ENCODE data around the gene GIMAP7.

Gene GIMAP7

DNA sequence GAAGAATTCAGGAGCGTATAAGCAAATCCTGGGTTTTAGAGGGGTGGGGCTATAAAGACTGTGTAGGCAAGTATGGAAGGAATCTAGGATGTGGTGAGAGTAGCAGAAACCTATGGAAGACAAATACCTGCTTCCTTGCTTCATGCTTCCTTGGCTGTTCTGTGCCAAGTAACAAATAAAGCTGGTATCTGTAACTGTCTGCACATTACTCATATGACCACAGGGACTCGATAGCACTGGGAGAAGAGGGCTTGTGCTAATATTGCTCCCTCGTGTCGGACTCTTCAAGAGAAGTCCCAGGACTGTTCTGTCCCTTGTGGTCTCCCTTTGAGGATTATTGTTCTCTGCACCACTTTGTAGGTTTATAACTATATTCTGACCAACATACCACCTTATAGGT, 11.5 kb upstream of the GIMAP7 start:
- DNase-seq = no peak
- no peaks in the 10 kb centered on the region for H3K36me3 ChIP-seq
- TF ChIP-seq, protein P1, sequence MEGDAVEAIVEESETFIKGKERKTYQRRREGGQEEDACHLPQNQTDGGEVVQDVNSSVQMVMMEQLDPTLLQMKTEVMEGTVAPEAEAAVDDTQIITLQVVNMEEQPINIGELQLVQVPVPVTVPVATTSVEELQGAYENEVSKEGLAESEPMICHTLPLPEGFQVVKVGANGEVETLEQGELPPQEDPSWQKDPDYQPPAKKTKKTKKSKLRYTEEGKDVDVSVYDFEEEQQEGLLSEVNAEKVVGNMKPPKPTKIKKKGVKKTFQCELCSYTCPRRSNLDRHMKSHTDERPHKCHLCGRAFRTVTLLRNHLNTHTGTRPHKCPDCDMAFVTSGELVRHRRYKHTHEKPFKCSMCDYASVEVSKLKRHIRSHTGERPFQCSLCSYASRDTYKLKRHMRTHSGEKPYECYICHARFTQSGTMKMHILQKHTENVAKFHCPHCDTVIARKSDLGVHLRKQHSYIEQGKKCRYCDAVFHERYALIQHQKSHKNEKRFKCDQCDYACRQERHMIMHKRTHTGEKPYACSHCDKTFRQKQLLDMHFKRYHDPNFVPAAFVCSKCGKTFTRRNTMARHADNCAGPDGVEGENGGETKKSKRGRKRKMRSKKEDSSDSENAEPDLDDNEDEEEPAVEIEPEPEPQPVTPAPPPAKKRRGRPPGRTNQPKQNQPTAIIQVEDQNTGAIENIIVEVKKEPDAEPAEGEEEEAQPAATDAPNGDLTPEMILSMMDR (IDR thresholded peaks at IDR 0.05; ENCODE audit: low read depth, low read length) = no peak

DNA sequence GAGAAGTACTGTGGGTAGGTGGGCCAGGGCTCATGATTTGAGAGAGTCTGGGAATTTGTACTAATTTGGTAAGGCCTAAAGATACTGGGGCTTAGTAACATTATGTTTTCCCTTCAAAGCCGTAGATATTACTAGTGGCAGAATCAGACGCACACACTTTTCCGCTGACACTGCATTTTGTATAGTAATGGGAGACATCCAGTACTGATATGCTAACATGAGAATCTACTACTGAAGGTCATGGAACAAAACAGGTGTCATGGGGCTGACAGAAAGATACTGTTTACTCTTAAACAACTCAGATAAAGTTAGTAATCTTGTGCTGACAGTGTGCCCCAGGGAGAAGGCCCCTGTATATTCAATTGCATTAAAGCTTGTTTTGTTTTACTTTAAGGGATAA, 11.1 kb upstream of the GIMAP7 start:
- Histone ChIP-seq H3K4me3 (ENCODE audit: low read depth, low read length) (no peak overlapping the region), H3K27me3 (ENCODE audit: insufficient read depth, low read depth, severe bottlenecking) (no peaks in the 10 kb centered on the region), H3K36me3 (no peaks in the 10 kb centered on the region), H3K9me3 (ENCODE audit: severe bottlenecking) (no peaks in the 10 kb centered on the region), H3K27ac (no peak overlapping the region)
- no peak for DNase-seq
- TF ChIP-seq, protein P1 (IDR thresholded peaks at IDR 0.05; ENCODE audit: low read depth, low read length) = no peak

More for the DNA sequence above, 11.5 kb upstream of the GIMAP7 start:
- no peak overlapping the region for H3K4me3 ChIP-seq (ENCODE audit: low read depth, low read length)
- no peaks in the 10 kb centered on the region for H3K27me3 ChIP-seq (ENCODE audit: insufficient read depth, low read depth, severe bottlenecking)
- H3K9me3 ChIP-seq (ENCODE audit: severe bottlenecking) = no peaks in the 10 kb centered on the region
- no peak overlapping the region for H3K27ac ChIP-seq

DNA sequence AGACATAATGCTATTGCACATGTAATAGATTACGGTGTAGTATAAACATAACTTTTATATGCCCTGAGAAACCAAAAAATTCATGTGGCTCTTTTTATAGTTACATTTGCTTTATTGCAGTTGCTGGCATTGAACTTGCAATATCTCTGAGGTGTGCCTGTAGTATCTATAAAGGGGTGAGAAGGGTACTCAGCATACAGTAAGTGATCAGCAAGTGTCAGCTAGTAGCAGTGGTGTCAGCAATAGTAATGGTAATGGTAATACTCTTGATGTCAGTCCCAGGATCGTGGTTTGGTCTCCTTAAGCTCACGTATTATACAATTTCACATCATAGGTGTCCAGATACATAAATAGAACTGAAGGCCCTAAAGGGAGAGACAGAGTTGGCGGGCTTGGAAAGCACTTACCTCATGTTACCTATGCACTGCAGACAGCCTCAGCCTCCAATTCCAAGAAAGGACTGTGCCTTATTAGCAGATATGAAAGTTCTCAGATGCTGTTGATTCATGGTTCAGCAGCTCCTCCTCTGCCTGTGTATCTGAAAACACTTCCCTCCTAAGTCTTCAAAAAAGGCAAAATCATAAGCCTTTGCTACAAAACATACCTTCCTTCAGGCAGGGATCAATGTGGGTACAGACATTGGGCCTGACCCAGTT, 6.6 kb upstream of the GIMAP7 start:
- no peak for DNase-seq
- TF ChIP-seq, protein P1 (IDR thresholded peaks at IDR 0.05; ENCODE audit: low read depth, low read length) = no peak
- Histone ChIP-seq H3K9me3 (ENCODE audit: severe bottlenecking) (peaks cover 5% of the 10 kb centered on the region), H3K36me3 (no peaks in the 10 kb centered on the region), H3K27ac (no peak overlapping the region), H3K27me3 (ENCODE audit: insufficient read depth, low read depth, severe bottlenecking) (no peaks in the 10 kb centered on the region), H3K4me3 (ENCODE audit: low read depth, low read length) (no peak overlapping the region)

DNA sequence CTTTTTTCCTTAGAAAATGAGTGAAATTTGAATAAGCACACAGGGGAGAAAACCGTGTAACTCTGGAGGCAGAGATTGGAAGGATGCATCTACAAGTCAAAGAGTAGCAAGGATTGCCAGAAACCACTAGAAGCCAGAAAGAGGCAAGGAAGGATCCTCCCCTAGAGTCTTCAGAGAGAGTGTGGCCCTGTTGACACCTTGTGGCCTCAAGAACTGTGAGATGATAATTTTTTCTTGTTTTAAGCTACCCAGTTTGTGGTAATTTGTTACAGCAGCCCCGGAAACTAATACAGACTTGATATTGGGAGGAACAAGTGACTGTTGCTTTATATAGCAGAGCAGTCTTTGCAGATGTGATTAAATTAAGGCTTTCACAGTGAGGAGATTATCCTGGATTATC, 3.6 kb upstream of the GIMAP7 start:
- DNase-seq = no peak
- H3K4me3 ChIP-seq (ENCODE audit: low read depth, low read length) = no peak overlapping the region
- no peaks in the 10 kb centered on the region for H3K27me3 ChIP-seq (ENCODE audit: insufficient read depth, low read depth, severe bottlenecking)
- TF ChIP-seq, protein P1 (IDR thresholded peaks at IDR 0.05; ENCODE audit: low read depth, low read length) = no peak
- H3K9me3 ChIP-seq (ENCODE audit: severe bottlenecking) = peaks cover 5% of the 10 kb centered on the region
- no peak overlapping the region for H3K27ac ChIP-seq
- no peaks in the 10 kb centered on the region for H3K36me3 ChIP-seq

DNA sequence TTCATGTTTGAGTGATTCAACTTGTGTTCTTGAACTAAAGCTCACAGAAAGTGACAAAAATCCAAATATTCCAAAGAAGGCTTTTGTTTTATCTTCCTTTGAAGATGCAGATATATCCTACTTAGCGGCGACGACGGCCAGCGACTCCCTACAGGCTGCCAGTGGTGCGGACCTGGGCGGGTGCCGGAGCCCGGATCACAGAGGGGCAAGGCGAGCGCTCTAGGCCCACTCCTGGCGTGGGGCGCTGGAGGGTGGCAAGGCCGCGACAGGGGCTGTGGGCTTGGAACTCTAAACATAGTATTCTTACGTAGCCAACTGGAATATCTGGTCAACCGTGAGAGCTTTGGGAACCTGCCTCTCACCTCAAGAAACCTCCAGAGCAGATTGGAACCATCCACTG, 914 bp upstream of the GIMAP7 start:
- TF ChIP-seq, protein P1 (IDR thresholded peaks at IDR 0.05; ENCODE audit: low read depth, low read length) = no peak
- no peak for DNase-seq
- H3K4me3 ChIP-seq (ENCODE audit: low read depth, low read length) = no peak overlapping the region
- no peaks in the 10 kb centered on the region for H3K27me3 ChIP-seq (ENCODE audit: insufficient read depth, low read depth, severe bottlenecking)
- peaks cover 5% of the 10 kb centered on the region for H3K9me3 ChIP-seq (ENCODE audit: severe bottlenecking)
- H3K36me3 ChIP-seq = no peaks in the 10 kb centered on the region
- no peak overlapping the region for H3K27ac ChIP-seq
